Measurements from ENCODE around the gene SH3TC1. TPM values are rescaled to one million over a fixed set of nuclear protein-coding genes. Genes with fewer than 3 reads are reported as not detected.

The SH3TC1 gene
- total RNA-seq, 1 donor from 2014 or later = 64.5 TPM

DNA sequence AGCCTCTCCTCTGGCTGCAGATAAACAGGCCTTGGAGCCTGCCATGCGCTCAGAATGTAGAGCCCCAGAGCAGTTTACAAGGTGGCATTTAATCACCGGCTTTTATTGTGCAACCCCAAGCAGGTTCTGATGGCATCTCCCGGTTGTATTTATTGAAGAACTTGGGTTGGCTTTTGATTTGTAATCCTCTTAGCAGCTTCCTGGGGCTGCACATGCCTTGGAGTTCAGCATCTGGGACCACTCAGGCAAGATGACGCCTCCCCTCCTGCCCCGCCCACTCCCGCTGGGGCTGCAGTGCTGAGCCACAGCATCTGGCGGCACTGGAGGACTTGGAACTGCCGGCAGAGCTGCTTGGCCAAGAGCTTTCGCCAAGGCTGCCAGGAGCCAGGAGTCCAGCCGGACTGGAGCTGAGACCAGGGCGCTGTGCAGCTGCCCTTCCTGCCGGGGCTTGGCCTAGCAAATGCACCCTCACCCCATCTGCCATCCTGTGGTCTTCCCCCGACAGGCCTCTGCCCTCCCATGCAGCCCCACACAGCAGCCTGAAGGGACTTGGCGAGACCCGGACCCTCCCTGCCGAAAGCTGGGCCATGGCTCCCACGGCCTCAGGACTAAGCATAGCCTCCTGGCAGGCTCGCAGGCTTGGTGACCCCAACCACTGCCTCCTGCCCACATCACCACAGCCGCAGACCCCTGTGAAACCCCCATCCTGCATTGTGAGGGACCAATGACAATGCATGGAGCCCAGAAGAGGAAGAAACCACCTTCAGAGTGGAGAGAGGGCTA is 75.9 kb downstream of the SH3TC1 start:
- H3K27ac ChIP-seq = peak overlapping the region; percentile 21 to 35
- H3K36me3 ChIP-seq = no peaks in the 10 kb centered on the region
- intact Hi-C loops (cut with DNase I) = loop anchor here (1.0 kb wide), 1 partner anchor 128 kb away; no protein-coding TSS in a partner anchor
- no peak overlapping the region for H3K4me3 ChIP-seq
- no peaks in the 10 kb centered on the region for H3K27me3 ChIP-seq
- H3K4me1 ChIP-seq = peaks cover 21 to 39% of the 10 kb centered on the region in 2 donors
- TF ChIP-seq, protein P1, sequence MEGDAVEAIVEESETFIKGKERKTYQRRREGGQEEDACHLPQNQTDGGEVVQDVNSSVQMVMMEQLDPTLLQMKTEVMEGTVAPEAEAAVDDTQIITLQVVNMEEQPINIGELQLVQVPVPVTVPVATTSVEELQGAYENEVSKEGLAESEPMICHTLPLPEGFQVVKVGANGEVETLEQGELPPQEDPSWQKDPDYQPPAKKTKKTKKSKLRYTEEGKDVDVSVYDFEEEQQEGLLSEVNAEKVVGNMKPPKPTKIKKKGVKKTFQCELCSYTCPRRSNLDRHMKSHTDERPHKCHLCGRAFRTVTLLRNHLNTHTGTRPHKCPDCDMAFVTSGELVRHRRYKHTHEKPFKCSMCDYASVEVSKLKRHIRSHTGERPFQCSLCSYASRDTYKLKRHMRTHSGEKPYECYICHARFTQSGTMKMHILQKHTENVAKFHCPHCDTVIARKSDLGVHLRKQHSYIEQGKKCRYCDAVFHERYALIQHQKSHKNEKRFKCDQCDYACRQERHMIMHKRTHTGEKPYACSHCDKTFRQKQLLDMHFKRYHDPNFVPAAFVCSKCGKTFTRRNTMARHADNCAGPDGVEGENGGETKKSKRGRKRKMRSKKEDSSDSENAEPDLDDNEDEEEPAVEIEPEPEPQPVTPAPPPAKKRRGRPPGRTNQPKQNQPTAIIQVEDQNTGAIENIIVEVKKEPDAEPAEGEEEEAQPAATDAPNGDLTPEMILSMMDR (IDR thresholded peaks at IDR 0.05) = peak; percentile 42 to 75 (median 53)
- peak; percentile 52 to 92 for DNase-seq (ENCODE audit: low spot score in 2 of 2)
- no peaks in the 10 kb centered on the region for H3K9me3 ChIP-seq

DNA sequence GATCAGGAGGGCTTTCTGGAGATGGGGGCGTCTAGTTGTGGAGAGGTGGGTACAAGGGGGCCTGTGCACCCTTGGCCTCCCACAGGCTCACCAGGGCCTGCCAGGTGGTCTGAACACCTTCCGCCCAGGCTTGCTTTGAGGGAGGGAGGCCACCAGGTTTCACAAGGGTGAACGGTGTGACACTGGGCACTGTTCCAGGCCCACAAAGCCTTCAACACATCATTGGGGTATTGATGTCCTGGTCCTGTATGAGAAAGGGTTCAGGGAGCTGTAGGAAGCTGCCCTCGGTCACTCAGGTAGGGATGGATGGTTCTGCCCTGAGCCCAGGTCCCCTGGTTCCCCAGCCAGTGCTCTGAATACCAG is 76.4 kb downstream of the SH3TC1 start:
- intact Hi-C loops (cut with DNase I) = loop anchor here (1.0 kb wide), 1 partner anchor 128 kb away; no protein-coding TSS in a partner anchor
- Histone ChIP-seq H3K4me3 (no peak overlapping the region), H3K27ac (peak overlapping the region in 1 of 2 donors; percentile 35), H3K9me3 (no peaks in the 10 kb centered on the region), H3K27me3 (no peaks in the 10 kb centered on the region), H3K4me1 (peaks cover 19 to 36% of the 10 kb centered on the region in 2 donors), H3K36me3 (no peaks in the 10 kb centered on the region)
- no peak for DNase-seq (ENCODE audit: low spot score in 2 of 2)
- TF ChIP-seq, protein P1 (IDR thresholded peaks at IDR 0.05) = no peak

DNA sequence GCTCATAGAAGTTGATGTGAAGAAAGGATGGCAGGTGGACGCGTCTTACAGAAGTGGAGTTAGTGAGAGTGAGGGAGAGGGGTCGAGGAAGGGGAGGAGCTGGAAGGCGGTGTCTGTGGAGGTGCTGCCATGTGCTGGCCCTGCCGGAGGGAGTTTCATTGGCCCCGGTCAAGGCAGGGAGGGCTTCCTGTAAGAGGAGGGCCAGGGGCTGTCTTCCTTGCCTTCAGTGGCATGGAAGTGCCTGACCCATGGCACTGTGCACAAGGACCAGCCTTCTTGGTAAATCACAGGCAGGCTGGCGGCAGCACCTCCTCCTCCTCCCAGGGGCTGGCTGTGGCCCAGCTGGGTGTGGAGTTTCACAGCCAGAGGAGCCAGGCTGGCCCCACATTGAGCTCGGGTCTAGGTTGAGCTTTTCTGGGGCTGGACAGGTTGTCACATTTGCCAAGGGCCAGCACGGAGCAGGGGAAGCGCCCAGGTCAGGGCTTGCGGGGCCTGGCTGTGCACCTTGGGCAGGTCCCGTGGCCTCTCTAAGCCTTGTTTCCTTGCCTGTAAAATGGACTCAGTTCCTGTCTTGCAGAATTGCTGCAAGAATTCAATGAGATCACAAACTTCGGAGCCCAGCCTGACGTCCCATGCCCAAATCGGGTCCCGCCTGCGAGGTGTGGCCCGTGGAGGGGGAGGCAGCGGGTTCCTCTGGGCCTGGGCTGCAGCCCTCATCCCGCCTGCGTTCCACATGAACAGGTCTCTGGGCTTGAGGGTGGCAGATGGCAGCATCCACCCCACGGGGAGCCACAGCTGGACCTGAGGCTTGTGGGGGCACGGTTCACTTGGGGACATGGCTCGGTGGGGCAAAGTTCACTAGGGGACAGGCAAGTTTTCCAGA is 77.5 kb downstream of the SH3TC1 start:
- no peaks in the 10 kb centered on the region for H3K27me3 ChIP-seq
- intact Hi-C loops (cut with DNase I) = no loop called here
- peaks cover 19 to 41% of the 10 kb centered on the region in 2 donors for H3K4me1 ChIP-seq
- TF ChIP-seq, protein P1 (IDR thresholded peaks at IDR 0.05) = no peak
- H3K36me3 ChIP-seq = no peaks in the 10 kb centered on the region
- no peak overlapping the region for H3K27ac ChIP-seq
- DNase-seq (ENCODE audit: low spot score in 2 of 2) = peak in 1 of 2 donors; percentile 76
- H3K9me3 ChIP-seq = no peaks in the 10 kb centered on the region
- no peak overlapping the region for H3K4me3 ChIP-seq

DNA sequence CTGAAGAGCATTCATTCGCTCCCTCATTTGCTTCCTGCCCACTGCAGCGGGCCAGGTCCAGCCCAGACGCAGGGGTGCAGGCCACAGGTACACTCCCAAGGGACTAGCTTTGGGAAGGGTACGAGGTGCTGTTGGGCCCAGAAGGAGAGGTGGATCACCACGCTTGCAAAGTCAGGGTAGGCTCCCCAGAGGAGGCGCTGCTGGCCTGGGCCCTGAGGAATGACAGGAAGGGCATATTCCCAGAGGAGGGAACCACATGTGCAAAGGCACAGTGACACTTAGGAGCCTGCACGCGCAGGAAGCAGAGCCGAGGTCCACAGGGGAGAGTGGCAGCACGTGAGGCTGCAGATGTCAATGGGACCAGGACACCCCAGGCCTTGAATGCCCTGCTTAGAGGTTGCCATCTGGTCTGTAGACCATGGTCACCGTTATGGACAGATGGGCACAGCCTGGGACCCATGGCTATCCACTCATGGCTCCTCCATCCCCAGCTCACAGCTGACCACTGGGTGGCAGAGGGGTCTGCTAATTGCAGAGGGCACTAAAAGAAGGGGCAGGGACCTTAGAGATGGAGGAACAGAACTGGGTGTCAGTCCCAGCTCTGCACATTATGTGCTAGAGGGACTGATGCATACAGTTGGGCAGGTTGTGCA is 78.4 kb downstream of the SH3TC1 start:
- TF ChIP-seq, protein P1 (IDR thresholded peaks at IDR 0.05) = no peak
- Histone ChIP-seq H3K4me3 (no peak overlapping the region), H3K36me3 (no peaks in the 10 kb centered on the region), H3K4me1 (peaks cover 18 to 42% of the 10 kb centered on the region in 2 donors), H3K9me3 (no peaks in the 10 kb centered on the region), H3K27me3 (no peaks in the 10 kb centered on the region), H3K27ac (no peak overlapping the region)
- intact Hi-C loops (cut with DNase I) = no loop called here
- DNase-seq (ENCODE audit: low spot score in 2 of 2) = no peak

DNA sequence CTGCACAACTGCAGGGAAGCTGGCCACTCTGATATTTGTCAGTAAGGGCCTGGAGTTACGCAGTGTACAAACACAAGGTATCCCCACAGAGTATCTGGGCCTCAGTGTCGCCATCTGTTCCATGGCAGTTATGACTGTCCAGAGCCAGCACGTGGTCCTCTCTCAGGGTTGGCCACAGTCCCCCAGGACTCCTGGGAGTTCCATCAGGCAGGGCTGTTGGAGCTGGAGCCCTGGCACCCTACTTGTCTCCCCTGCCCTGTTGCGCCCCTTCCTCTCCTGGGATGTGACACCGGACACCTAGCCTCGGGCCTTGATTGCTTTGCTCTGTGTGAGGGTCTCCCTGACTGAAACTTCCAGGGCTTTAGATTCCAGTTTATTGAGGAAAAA is 78.9 kb downstream of the SH3TC1 start:
- H3K4me3 ChIP-seq = no peak overlapping the region
- H3K4me1 ChIP-seq = peaks cover 13 to 37% of the 10 kb centered on the region in 2 donors
- no peaks in the 10 kb centered on the region for H3K27me3 ChIP-seq
- no peaks in the 10 kb centered on the region for H3K36me3 ChIP-seq
- no peaks in the 10 kb centered on the region for H3K9me3 ChIP-seq
- DNase-seq (ENCODE audit: low spot score in 2 of 2) = no peak
- intact Hi-C loops (cut with DNase I) = no loop called here
- TF ChIP-seq, protein P1 (IDR thresholded peaks at IDR 0.05) = no peak
- H3K27ac ChIP-seq = no peak overlapping the region
